CD4-positive, alpha-beta T cell (primary cell): ENCODE measurements around the gene LRRC10. TPM values are rescaled to one million over a fixed set of nuclear protein-coding genes. Genes with fewer than 3 reads are reported as not detected.

Experiments used
- ATAC-seq: fragments of 200-7000 bp; cut with Tn5 transposase; one replicate; pipeline ENCODE4 v1.10.0; 2022; ENCODE audit warnings: mild to moderate bottlenecking; ENCODE audit not compliant: poor library complexity
- CTCF ChIA-PET: fragments of 350-600 bp; sonication (Branson Sonifier 250); formaldehyde crosslinking; loops from one replicate; lab custom pipeline; 2021; ENCODE audit warnings: antibody characterized with exemption, inconsistent platforms; lab: Charles Lee
- POLR2A ChIA-PET: fragments of 350-600 bp; sonication (Branson Sonifier 250); formaldehyde crosslinking; loops from one replicate; lab custom pipeline; 2021; ENCODE audit warnings: antibody characterized with exemption, inconsistent platforms; lab: Charles Lee
- DNase-seq, 14 experiments: peaks; one replicate each; pipeline ENCODE4 v3.0.0-alpha.2; 2013 to 2020; ENCODE audit warnings: mixed read lengths in 2 of 14
- H3K27ac ChIP-seq, 2 donors: one replicate each; pipeline versions ENCODE4 v1.5.1 to v1.7.0; 2013; ENCODE audit warnings: low read length in 2 of 2, low read depth in 1 of 2, mild to moderate bottlenecking in 1 of 2
- H3K27me3 ChIP-seq, 2 experiments: 1 replicate in 1 of 2; 2 replicates in 1 of 2; pipeline versions ENCODE4 v1.6.1 to v1.7.0; 2013; ENCODE audit warnings: low read length in 2 of 2, control low read depth in 1 of 2, mild to moderate bottlenecking in 1 of 2, moderate library complexity in 1 of 2; ENCODE audit not compliant: insufficient read depth in 2 of 2, control insufficient read depth in 1 of 2
- H3K36me3 ChIP-seq: one replicate; pipeline ENCODE4 v1.6.1; 2013; ENCODE audit warnings: low read length, control low read depth; ENCODE audit not compliant: insufficient read depth
- H3K4me1 ChIP-seq: one replicate; pipeline ENCODE4 v1.6.1; 2013; ENCODE audit warnings: low read length, control low read depth; ENCODE audit not compliant: insufficient read depth
- H3K4me3 ChIP-seq: one replicate; pipeline ENCODE4 v1.5.1; 2013; ENCODE audit warnings: mild to moderate bottlenecking, low read length, moderate library complexity
- H3K9me3 ChIP-seq, 2 experiments: 1 replicate in 1 of 2; 2 replicates in 1 of 2; pipeline versions ENCODE4 v1.6.1 to v1.7.0; 2013; ENCODE audit warnings: low read length in 2 of 2, mild to moderate bottlenecking in 2 of 2, control low read depth in 1 of 2, moderate library complexity in 1 of 2; ENCODE audit not compliant: control insufficient read depth in 1 of 2, insufficient read depth in 1 of 2
- H3K27ac Mint-ChIP-seq: one replicate; pipeline ENCODE4 v1.8.0; 2020; ENCODE audit warnings: mixed read lengths
- H3K27me3 Mint-ChIP-seq: one replicate; pipeline ENCODE4 v1.8.0; 2021; ENCODE audit warnings: mixed read lengths
- H3K36me3 Mint-ChIP-seq: one replicate; pipeline ENCODE4 v1.8.0; 2021; ENCODE audit warnings: low read depth, mixed read lengths
- H3K4me1 Mint-ChIP-seq: one replicate; pipeline ENCODE4 v1.8.0; 2021; ENCODE audit warnings: low read depth, mixed read lengths
- H3K4me3 Mint-ChIP-seq: one replicate; pipeline ENCODE4 v1.8.0; 2020; ENCODE audit warnings: mild to moderate bottlenecking, mixed read lengths
- H3K9me3 Mint-ChIP-seq: one replicate; pipeline ENCODE4 v1.8.0; 2020; ENCODE audit warnings: mixed read lengths
- intact Hi-C, 2 experiments: fragments of 100-400 bp; cut with DNase I in 1 of 2; cut with micrococcal nuclease in 1 of 2; formaldehyde crosslinking; loops; one replicate each; pipeline versions ENCODE4 v1.15.1 to v1.9.0; 2023 to 2025; cut with DNase I, micrococcal nuclease
- total RNA-seq, 174 experiments: library from RNA in 2 of 174; stranded (reverse) in 2 of 174; gene quantifications; one replicate each; pipeline ENCODE4 v1.2.3 and lab custom pipeline; 2021 to 2026
- TF ChIP-seq, protein P1 (sequence below): fragments of 200-600 bp; IDR thresholded peaks from one replicate; pipeline ENCODE4 v1.8.0; 2022; ENCODE audit warnings: antibody characterized with exemption, mild to moderate bottlenecking

Gene LRRC10
- total RNA-seq, 2 experiments from 2014 or later, result not detected

GRCh38 chr12:69598174-69598753 lies 12.4 kb downstream of the LRRC10 start:
- ChIA-PET POLR2A (no interaction called here), CTCF (interaction anchor here (0.9 kb wide), 1 partner anchor 241 kb away, joined by 3 read pairs; no protein-coding TSS in a partner anchor)
- H3K27me3 Mint-ChIP-seq, result no peaks in the 10 kb centered on the region
- TF ChIP-seq, protein P1, sequence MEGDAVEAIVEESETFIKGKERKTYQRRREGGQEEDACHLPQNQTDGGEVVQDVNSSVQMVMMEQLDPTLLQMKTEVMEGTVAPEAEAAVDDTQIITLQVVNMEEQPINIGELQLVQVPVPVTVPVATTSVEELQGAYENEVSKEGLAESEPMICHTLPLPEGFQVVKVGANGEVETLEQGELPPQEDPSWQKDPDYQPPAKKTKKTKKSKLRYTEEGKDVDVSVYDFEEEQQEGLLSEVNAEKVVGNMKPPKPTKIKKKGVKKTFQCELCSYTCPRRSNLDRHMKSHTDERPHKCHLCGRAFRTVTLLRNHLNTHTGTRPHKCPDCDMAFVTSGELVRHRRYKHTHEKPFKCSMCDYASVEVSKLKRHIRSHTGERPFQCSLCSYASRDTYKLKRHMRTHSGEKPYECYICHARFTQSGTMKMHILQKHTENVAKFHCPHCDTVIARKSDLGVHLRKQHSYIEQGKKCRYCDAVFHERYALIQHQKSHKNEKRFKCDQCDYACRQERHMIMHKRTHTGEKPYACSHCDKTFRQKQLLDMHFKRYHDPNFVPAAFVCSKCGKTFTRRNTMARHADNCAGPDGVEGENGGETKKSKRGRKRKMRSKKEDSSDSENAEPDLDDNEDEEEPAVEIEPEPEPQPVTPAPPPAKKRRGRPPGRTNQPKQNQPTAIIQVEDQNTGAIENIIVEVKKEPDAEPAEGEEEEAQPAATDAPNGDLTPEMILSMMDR, result no peak
- peaks cover 86% of the 10 kb centered on the region for H3K36me3 ChIP-seq
- no peak overlapping the region for H3K27ac ChIP-seq
- H3K9me3 ChIP-seq, result no peaks in the 10 kb centered on the region
- no peak overlapping the region for H3K4me3 Mint-ChIP-seq
- H3K36me3 Mint-ChIP-seq, result peaks cover 89% of the 10 kb centered on the region
- intact Hi-C loops, result no loop called here
- peaks cover 10% of the 10 kb centered on the region for H3K4me1 Mint-ChIP-seq
- no peak overlapping the region for H3K4me3 ChIP-seq
- H3K9me3 Mint-ChIP-seq, result no peaks in the 10 kb centered on the region
- no peaks in the 10 kb centered on the region for H3K4me1 ChIP-seq
- no peaks in the 10 kb centered on the region for H3K27me3 ChIP-seq
- DNase-seq (no peak), ATAC-seq (no peak)
- H3K27ac Mint-ChIP-seq, result peak overlapping the region; percentile 14

- Mint-ChIP-seq H3K27ac (no peak overlapping the region), H3K4me3 (no peak overlapping the region), H3K36me3 (peaks cover 89% of the 10 kb centered on the region), H3K9me3 (no peaks in the 10 kb centered on the region), H3K4me1 (peaks cover 10% of the 10 kb centered on the region), H3K27me3 (no peaks in the 10 kb centered on the region)
- H3K9me3 ChIP-seq, result no peaks in the 10 kb centered on the region
- ChIA-PET POLR2A (no interaction called here), CTCF (interaction anchor here (0.7 kb wide), 1 partner anchor 143 kb away, joined by 3 read pairs; no protein-coding TSS in a partner anchor)
- H3K36me3 ChIP-seq, result peaks cover 92% of the 10 kb centered on the region
- no peaks in the 10 kb centered on the region for H3K4me1 ChIP-seq
- H3K27ac ChIP-seq, result no peak overlapping the region
- ATAC-seq (no peak), DNase-seq (no peak)
- H3K27me3 ChIP-seq, result no peaks in the 10 kb centered on the region
- intact Hi-C loops, result no loop called here
- TF ChIP-seq, protein P1, result no peak
- no peak overlapping the region for H3K4me3 ChIP-seq
These were observed 15.0 kb downstream of the LRRC10 start for GRCh38 chr12:69595689-69596088.

GRCh38 chr12:69589082-69589481 lies 21.6 kb downstream of the LRRC10 start:
- DNase-seq (no peak), ATAC-seq (no peak)
- no peaks in the 10 kb centered on the region for H3K27me3 Mint-ChIP-seq
- Histone ChIP-seq H3K4me3 (no peak overlapping the region), H3K27me3 (no peaks in the 10 kb centered on the region), H3K36me3 (peaks cover 75% of the 10 kb centered on the region), H3K9me3 (no peaks in the 10 kb centered on the region), H3K27ac (no peak overlapping the region), H3K4me1 (peaks cover 12% of the 10 kb centered on the region)
- H3K27ac Mint-ChIP-seq, result no peak overlapping the region
- H3K4me1 Mint-ChIP-seq, result peaks cover 23% of the 10 kb centered on the region
- TF ChIP-seq, protein P1, result no peak
- CTCF ChIA-PET, result interaction anchor here (1.0 kb wide), 1 partner anchor 19 kb away, joined by 4 read pairs; no protein-coding TSS in a partner anchor
- intact Hi-C loops, result loop anchor here (5.0 to 10.0 kb wide), 5 partner anchors 148 to 776 kb away; partner anchors contain the start of genes KCNMB4 (in 1 of the 2), RAB3IP (in 1 of the 2) and YEATS4 (in 1 of the 2)
- H3K4me3 Mint-ChIP-seq, result no peak overlapping the region
- no peaks in the 10 kb centered on the region for H3K9me3 Mint-ChIP-seq
- H3K36me3 Mint-ChIP-seq, result peaks cover 85% of the 10 kb centered on the region
- POLR2A ChIA-PET, result no interaction called here
